DND-41 (cell line): ENCODE measurements around the gene TMBIM1.

Experiments
- EZH2 ChIP-seq: IDR thresholded peaks from 3 replicates; pipeline ENCODE4 v1.6.1; 2012; ENCODE audit warnings: borderline replicate concordance, low read depth, mild to moderate bottlenecking, moderate library complexity, low read length, inconsistent platforms; ENCODE audit not compliant: severe bottlenecking
- TF ChIP-seq, protein P1 (sequence below): IDR thresholded peaks from 2 replicates; pipeline ENCODE4 v1.5.1; 2012; ENCODE audit warnings: borderline replicate concordance, low read length, moderate library complexity, mild to moderate bottlenecking; ENCODE audit not compliant: poor library complexity, severe bottlenecking; ENCODE audit errors: extremely low read depth

DNA sequence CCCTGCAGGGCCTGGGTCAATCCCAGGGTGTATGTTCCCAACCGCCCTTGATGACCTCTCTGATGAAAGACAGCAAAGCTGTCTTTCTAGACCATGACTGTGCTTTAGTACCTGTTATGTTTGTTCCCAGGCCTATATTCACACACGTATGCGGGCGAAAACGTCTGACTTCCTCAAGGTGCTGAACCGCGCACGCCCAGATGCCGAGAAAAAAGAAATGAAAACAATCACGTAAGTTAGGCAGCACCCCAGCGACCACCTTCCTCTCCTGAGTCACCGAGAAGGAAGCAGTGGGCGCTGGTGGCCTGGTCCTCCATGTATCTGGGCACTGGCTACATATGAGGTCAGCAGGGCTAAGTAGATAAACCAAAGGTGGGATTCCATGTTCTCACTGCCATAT lies 42.6 kb downstream of the TMBIM1 start:
- TF ChIP-seq EZH2 = no peak
- TF ChIP-seq, protein P1, sequence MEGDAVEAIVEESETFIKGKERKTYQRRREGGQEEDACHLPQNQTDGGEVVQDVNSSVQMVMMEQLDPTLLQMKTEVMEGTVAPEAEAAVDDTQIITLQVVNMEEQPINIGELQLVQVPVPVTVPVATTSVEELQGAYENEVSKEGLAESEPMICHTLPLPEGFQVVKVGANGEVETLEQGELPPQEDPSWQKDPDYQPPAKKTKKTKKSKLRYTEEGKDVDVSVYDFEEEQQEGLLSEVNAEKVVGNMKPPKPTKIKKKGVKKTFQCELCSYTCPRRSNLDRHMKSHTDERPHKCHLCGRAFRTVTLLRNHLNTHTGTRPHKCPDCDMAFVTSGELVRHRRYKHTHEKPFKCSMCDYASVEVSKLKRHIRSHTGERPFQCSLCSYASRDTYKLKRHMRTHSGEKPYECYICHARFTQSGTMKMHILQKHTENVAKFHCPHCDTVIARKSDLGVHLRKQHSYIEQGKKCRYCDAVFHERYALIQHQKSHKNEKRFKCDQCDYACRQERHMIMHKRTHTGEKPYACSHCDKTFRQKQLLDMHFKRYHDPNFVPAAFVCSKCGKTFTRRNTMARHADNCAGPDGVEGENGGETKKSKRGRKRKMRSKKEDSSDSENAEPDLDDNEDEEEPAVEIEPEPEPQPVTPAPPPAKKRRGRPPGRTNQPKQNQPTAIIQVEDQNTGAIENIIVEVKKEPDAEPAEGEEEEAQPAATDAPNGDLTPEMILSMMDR = no peak
